HEK293T (cell line): ENCODE results near the gene CD247.

Source experiments
- BHLHE40 ChIP-seq: fragments of 450-650 bp; IDR thresholded peaks from 2 replicates; pipeline ENCODE4 v1.6.1; 2016; ENCODE audit warnings: mild to moderate bottlenecking, moderate library complexity, borderline replicate concordance
- CTBP1 ChIP-seq: fragments of 450-650 bp; IDR thresholded peaks from 2 replicates; pipeline ENCODE4 v1.6.1; 2016; ENCODE audit warnings: borderline replicate concordance
- ELF4 ChIP-seq: fragments of 450-650 bp; IDR thresholded peaks from 2 replicates; pipeline ENCODE4 v1.6.1; 2017; ENCODE audit warnings: antibody characterized with exemption
- FOXA1 ChIP-seq: fragments of 450-650 bp; IDR thresholded peaks from 2 replicates; pipeline ENCODE4 v1.6.1; 2016; ENCODE audit warnings: mild to moderate bottlenecking
- FOXM1 ChIP-seq: fragments of 450-650 bp; IDR thresholded peaks from 2 replicates; pipeline ENCODE4 v1.6.1; 2017; ENCODE audit warnings: mild to moderate bottlenecking, borderline replicate concordance
- HDGF ChIP-seq: fragments of 450-650 bp; IDR thresholded peaks from 2 replicates; pipeline ENCODE4 v1.6.1; 2017; ENCODE audit warnings: antibody characterized with exemption, borderline replicate concordance
- NFRKB ChIP-seq: fragments of 450-650 bp; IDR thresholded peaks from 2 replicates; pipeline ENCODE4 v1.6.1; 2016; ENCODE audit warnings: mild to moderate bottlenecking, moderate library complexity
- PKNOX1 ChIP-seq: fragments of 450-650 bp; IDR thresholded peaks from 2 replicates; pipeline ENCODE4 v1.6.1; 2016
- SP1 ChIP-seq: fragments of 450-650 bp; IDR thresholded peaks from 2 replicates; pipeline ENCODE4 v1.6.1; 2017
- SUZ12 ChIP-seq: fragments of 450-650 bp; IDR thresholded peaks from 2 replicates; pipeline ENCODE4 v1.6.1; 2016; ENCODE audit warnings: mild to moderate bottlenecking
- TARDBP ChIP-seq: fragments of 450-650 bp; IDR thresholded peaks from 2 replicates; pipeline ENCODE4 v1.6.1; 2016

GRCh38 chr1:167463875-167464575, 54.3 kb downstream of the CD247 start:
- TF ChIP-seq ELF4 (no peak), NFRKB (no peak), HDGF (no peak), TARDBP (no peak), BHLHE40 (no peak), SUZ12 (no peak), FOXM1 (no peak), SP1 (no peak), FOXA1 (no peak), PKNOX1 (no peak), CTBP1 (no peak)
